ENCODE measurements around the gene DPYD.

Gene DPYD

GRCh38 chr1:97297611-97298010, 623.2 kb downstream of the DPYD start:
- TF ChIP-seq CTCF (conservative IDR thresholded peaks at IDR 0.05; ENCODE audit: low read depth): no peak
- ChIA-PET POLR2A (ENCODE audit: low non-redundant PET) (no interaction called here), CTCF (no interaction called here)

GRCh38 chr1:97281962-97282361, 638.9 kb downstream of the DPYD start:
- no peak overlapping the region for H3K27ac ChIP-seq
- no peak for TF ChIP-seq CTCF (conservative IDR thresholded peaks at IDR 0.05; ENCODE audit: low read depth)
- CTCF ChIA-PET: interaction anchor here (0.6 to 0.8 kb wide), 2 partner anchors 26 to 922 kb away, joined by 4 read pairs; no protein-coding TSS in a partner anchor
- DNase-seq (ENCODE audit: low spot score): no peak
- POLR2A ChIA-PET (ENCODE audit: low non-redundant PET): no interaction called here

More at GRCh38 chr1:97297611-97298010, 623.2 kb downstream of the DPYD start:
- DNase-seq (ENCODE audit: low spot score): no peak
- H3K27ac ChIP-seq: no peak overlapping the region

DNA sequence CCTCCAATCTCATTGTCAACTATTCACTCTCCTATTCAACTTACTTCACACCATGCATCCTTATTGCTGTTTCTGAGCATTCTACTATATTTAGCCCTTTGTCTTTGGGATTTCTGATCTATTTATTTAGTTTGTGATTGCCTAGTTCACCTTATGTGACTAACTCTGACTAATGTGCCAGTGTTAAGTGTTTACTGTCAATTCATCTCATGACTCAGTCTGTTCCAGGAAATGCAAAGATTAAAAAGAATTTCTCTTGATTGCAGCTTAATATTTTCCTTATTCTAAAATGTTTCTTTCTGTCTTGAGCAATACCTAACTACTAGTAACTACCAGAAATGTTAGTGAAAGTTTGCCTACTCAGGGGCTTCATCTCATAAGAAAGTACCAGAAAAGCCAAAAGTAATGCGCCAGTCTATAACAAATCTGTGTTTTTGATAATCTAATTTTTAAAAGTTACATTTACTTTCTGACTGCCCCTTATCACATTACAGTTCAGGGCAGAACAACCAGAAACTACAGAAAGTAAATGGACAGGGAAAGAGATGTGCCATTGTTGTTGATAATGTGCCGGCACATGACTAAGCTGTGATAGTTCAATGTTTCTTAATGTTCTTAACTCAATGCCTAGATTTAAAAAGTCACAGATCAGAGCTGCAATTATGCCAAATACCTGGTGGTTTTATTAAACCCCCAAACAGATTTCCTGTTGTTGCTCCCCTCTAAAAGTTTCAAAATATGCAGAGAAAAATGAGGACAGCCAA, 642.8 kb downstream of the DPYD start:
- CTCF ChIA-PET: interaction anchor here (0.5 to 1.0 kb wide), 4 partner anchors 11 to 247 kb away, joined by 3 to 5 read pairs (median 3); no protein-coding TSS in a partner anchor
- TF ChIP-seq CTCF (conservative IDR thresholded peaks at IDR 0.05; ENCODE audit: low read depth): no peak
- POLR2A ChIA-PET (ENCODE audit: low non-redundant PET): no interaction called here

DNA sequence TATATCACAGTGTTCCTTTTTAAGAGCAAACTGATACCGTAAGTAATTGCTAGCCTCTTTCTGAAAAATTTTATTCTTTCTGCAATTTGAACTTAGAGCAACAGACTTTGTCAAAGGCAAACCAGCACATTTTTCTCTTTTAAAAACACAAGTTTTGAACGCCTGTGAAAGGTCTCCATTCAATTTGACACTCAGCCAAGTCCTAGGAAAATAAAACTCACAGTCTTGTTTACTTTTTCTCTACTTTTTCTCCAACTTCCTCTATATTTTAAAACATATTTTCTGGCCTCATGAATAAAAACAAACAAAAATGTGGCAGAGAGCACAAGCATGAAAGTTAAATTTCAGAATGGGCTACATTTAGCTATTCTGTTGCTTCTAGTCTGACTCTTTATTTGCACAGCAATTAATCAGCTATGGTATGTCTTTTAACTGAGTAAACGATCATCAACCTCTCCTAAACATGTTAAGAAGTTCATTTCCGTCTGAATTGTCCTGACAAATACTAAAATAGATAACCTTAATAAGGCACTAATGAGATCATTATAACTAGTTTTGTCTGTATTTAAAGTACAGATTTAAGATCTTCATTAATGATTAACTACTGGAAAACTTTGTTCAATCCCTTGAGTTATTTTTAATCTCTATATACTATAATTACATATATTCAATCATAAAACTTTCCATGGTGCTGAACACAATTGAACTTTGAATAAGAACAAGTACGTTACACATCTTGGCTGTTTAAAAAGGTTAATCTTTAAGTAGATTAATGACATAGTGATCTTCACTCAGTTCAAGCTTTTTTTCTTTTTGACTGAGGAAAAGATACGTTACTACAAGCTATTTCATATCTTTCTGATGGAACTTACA, 648.7 kb downstream of the DPYD start:
- TF ChIP-seq CTCF (conservative IDR thresholded peaks at IDR 0.05; ENCODE audit: low read depth): no peak

More for the DNA sequence above, 642.8 kb downstream of the DPYD start:
- DNase-seq (ENCODE audit: low spot score): peak; percentile 70
- H3K27ac ChIP-seq: no peak overlapping the region

GRCh38 chr1:97270508-97271307, 650.1 kb downstream of the DPYD start:
- no peak for DNase-seq (ENCODE audit: low spot score)
- CTCF ChIA-PET: no interaction called here
- no peak for TF ChIP-seq CTCF (conservative IDR thresholded peaks at IDR 0.05; ENCODE audit: low read depth)
- POLR2A ChIA-PET (ENCODE audit: low non-redundant PET): no interaction called here
- H3K27ac ChIP-seq: no peak overlapping the region

More for the DNA sequence above, 648.7 kb downstream of the DPYD start:
- ChIA-PET CTCF (no interaction called here), POLR2A (ENCODE audit: low non-redundant PET) (no interaction called here)
- H3K27ac ChIP-seq: no peak overlapping the region
- DNase-seq (ENCODE audit: low spot score): no peak

- POLR2A ChIA-PET (ENCODE audit: low non-redundant PET): no interaction called here
- no peak for TF ChIP-seq CTCF (conservative IDR thresholded peaks at IDR 0.05; ENCODE audit: low read depth)
- CTCF ChIA-PET: no interaction called here
- H3K27ac ChIP-seq: no peak overlapping the region
- no peak for DNase-seq (ENCODE audit: low spot score)
Measured at GRCh38 chr1:97265630-97266029, 655.2 kb downstream of the DPYD start.
